ENCODE results near the gene INPP5B. TPM values are rescaled to one million over a fixed set of nuclear protein-coding genes. Genes with fewer than 3 reads are reported as not detected.
A peak's percentile ranks its signal among the peaks of the same experiment; 100 is the strongest.
"Not testable (repeated sequence)": the region's sequence is repeated elsewhere in the genome, so short reads cannot be mapped to it uniquely, and the experiment has no call there.

The INPP5B gene
- total RNA-seq, 4 donors from 2014 or later, result 6.2 to 20.4 (median 13.7) TPM

DNA sequence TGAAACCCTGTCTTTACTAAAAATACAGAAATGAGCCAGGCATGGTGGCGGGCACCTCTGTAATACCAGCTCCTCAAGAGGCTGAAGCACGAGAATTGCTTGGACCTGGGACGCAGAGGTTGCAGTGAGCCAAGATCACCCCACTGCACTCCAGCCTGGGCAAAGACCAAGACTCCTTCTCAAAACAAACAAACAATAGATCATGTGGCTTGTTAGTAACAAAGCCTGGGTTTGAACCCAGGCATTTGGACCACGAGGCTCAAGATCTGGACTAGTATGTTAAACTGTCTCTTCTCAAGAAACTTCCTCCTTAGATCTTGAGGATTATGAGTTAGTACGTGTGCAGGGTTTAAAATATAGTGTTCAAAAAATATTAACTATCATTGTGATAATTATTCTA, 1.6 kb downstream of the INPP5B start:
- H3K27me3 ChIP-seq, result no peaks in the 10 kb centered on the region
- DNase-seq, result no peak
- intact Hi-C loops (cut with DNase I), result no loop called here
- H3K4me1 ChIP-seq, result peaks cover 3 to 28% (median 6%) of the 10 kb centered on the region in 3 donors
- TF ChIP-seq, protein P1, sequence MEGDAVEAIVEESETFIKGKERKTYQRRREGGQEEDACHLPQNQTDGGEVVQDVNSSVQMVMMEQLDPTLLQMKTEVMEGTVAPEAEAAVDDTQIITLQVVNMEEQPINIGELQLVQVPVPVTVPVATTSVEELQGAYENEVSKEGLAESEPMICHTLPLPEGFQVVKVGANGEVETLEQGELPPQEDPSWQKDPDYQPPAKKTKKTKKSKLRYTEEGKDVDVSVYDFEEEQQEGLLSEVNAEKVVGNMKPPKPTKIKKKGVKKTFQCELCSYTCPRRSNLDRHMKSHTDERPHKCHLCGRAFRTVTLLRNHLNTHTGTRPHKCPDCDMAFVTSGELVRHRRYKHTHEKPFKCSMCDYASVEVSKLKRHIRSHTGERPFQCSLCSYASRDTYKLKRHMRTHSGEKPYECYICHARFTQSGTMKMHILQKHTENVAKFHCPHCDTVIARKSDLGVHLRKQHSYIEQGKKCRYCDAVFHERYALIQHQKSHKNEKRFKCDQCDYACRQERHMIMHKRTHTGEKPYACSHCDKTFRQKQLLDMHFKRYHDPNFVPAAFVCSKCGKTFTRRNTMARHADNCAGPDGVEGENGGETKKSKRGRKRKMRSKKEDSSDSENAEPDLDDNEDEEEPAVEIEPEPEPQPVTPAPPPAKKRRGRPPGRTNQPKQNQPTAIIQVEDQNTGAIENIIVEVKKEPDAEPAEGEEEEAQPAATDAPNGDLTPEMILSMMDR (IDR thresholded peaks at IDR 0.05), result no peak
- no peak for TF ChIP-seq POLR2A (IDR thresholded peaks at IDR 0.05)
- peak overlapping the region; percentile 51 to 95 (median 88) for H3K27ac ChIP-seq
- H3K36me3 ChIP-seq, result peaks cover 0 to 29% (median 0%) of the 10 kb centered on the region in 3 donors
- no peaks in the 10 kb centered on the region for H3K9me3 ChIP-seq
- H3K4me3 ChIP-seq, result peak overlapping the region in 2 of 4 donors; percentile 59 to 75
- 52 to 61% methylated on average over 4 to 5 of the region's 5 CpGs for WGBS, 2 donors

DNA sequence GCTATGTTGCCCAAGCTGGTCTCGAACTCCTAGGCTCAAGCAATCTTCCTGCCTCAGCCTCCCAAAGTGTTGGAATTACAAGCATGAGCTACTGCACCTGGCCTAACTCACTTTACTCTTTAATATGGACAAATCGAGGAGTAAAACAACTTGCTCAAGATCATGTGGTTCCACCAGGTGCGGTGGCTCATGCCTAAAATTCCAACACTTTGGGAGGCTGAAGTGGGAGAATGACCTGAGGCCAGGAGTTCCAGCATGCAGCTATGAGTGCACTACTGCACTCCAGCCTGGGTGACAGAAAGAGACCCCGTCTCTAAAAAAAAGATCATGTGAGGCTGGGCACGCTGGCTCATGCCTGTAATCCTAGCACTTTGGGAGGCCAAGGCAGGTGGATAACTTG, 2.0 kb downstream of the INPP5B start:
- Histone ChIP-seq H3K4me1 (peaks cover 3 to 28% (median 6%) of the 10 kb centered on the region in 3 donors), H3K36me3 (peaks cover 0 to 34% (median 0%) of the 10 kb centered on the region in 3 donors), H3K4me3 (no peak overlapping the region), H3K9me3 (no peaks in the 10 kb centered on the region), H3K27ac (no peak overlapping the region), H3K27me3 (no peaks in the 10 kb centered on the region)
- DNase-seq, result no peak
- intact Hi-C loops (cut with DNase I), result no loop called here
- no peak for TF ChIP-seq POLR2A (IDR thresholded peaks at IDR 0.05)
- TF ChIP-seq, protein P1 (IDR thresholded peaks at IDR 0.05), result no peak
- 78 to 100% methylated on average over 3 to 4 of the region's 5 CpGs for WGBS, 2 donors

DNA sequence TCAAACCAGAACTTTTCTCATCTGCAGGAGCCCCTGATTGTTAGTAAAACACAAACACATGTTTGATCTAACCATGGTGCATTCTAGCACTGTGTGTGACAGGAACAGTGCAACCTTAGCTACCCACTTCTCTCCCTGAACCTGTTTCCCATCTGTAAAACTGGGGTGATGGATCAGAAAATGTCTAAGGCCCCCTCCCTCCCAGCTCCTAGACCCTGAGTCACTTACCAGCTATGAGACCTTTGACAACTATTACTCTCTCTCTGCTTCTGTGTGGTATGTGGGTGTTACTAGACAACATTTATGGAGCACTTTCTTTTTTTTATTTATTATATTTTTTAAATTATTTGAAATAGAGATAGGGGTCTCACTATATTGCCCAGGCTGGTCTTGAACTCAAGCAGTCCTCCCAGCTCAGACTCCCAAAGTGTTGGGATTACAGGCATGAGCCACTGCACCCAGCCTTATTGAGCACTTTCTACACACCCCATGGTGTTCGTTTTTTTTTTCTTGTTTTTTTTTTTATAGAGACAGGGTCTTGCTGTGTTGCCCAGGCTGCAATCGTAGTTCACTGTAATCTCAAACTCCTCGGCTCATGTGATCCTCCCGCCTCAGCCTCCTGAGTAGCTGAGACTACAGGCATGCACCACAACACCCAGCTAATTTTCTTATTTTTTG, 2.6 kb downstream of the INPP5B start:
- intact Hi-C loops (cut with DNase I), result no loop called here
- Histone ChIP-seq H3K36me3 (peaks cover 0 to 37% (median 0%) of the 10 kb centered on the region in 3 donors), H3K9me3 (no peaks in the 10 kb centered on the region), H3K27ac (no peak overlapping the region), H3K4me1 (peaks cover 3 to 28% (median 6%) of the 10 kb centered on the region in 3 donors), H3K27me3 (no peaks in the 10 kb centered on the region), H3K4me3 (no peak overlapping the region)
- TF ChIP-seq, protein P1 (IDR thresholded peaks at IDR 0.05), result no peak
- TF ChIP-seq POLR2A (IDR thresholded peaks at IDR 0.05), result no peak
- DNase-seq, result no peak
- WGBS, 2 donors, result 83 to 86% methylated on average over 3 to 4 of the region's 4 CpGs

DNA sequence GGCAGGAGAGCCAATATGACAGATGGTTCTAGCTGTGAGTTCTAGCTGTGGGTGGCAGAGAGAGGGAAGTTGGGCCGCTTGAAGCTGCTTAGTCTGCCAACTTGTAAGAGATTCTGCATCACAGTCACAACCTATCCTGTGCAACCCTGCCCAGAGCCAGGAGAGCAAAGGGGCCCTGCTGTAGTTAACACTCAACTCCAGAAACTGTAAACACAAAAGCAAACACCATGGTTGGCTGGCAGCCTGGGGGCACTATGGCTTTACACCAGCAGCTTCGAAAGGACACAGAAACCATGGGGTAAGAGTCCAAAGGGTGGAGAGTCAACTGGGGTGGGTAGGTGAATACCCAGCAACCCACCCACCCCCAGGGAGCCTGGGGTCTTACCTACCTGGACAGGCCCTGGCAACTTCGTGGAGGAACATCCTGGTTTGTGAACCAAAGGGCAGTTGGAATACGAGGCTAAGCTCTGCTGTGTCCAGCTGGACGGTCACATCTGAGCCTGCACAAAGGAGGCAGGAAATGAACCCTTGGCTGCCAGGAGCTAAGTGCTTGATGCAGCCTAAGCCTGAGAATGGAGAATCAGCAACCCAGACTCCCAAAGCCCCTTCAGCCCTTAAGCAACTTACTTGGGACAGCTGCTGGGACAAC, 6.4 kb downstream of the INPP5B start:
- H3K4me3 ChIP-seq, result no peak overlapping the region
- TF ChIP-seq, protein P1 (IDR thresholded peaks at IDR 0.05), result no peak
- TF ChIP-seq POLR2A (IDR thresholded peaks at IDR 0.05), result no peak
- peak overlapping the region in 1 of 4 donors; percentile 2 for H3K27ac ChIP-seq
- H3K36me3 ChIP-seq, result peaks cover 0 to 47% (median 0%) of the 10 kb centered on the region in 3 donors
- DNase-seq, result no peak
- peaks cover under 1 to 10% (median 3%) of the 10 kb centered on the region in 3 donors for H3K4me1 ChIP-seq
- H3K27me3 ChIP-seq, result no peaks in the 10 kb centered on the region
- intact Hi-C loops (cut with DNase I), result no loop called here
- 49 to 80% methylated on average over 3 to 5 of the region's 5 CpGs for WGBS, 2 donors
- no peaks in the 10 kb centered on the region for H3K9me3 ChIP-seq

DNA sequence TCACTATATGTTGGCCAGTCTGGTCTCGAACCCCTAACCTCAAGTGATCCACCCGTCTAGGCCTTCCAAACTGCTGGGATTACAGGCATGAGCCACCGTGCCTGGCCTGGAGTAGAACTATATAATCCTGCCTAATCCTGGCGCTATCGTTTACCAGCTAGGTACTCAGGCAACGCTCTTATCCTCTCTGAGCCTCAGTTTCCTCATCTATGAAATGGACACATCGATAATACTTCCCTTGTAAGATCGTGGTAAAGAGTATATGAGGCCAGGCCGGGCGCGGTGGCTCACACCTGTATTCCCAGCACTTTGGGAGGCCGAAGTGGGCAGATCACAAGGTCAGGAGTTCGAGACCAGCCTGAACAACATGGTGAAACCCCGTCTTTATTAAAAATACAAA, 10.1 kb downstream of the INPP5B start:
- H3K4me1 ChIP-seq, result peaks cover 6 to 11% (median 9%) of the 10 kb centered on the region in 3 donors
- H3K36me3 ChIP-seq, result peaks cover 0 to 29% (median 0%) of the 10 kb centered on the region in 3 donors
- H3K9me3 ChIP-seq; intact Hi-C loops (cut with DNase I); H3K27ac ChIP-seq; DNase-seq; H3K27me3 ChIP-seq; H3K4me3 ChIP-seq: not testable (repeated sequence)
- 88 to 91% methylated on average over 13 to 14 of the region's 14 CpGs for WGBS, 2 donors
